ENCODE data around the gene CACNA1E. TPM values are rescaled to one million over a fixed set of nuclear protein-coding genes. Genes with fewer than 3 reads are reported as not detected.

The CACNA1E gene
- total RNA-seq, 2 experiments from 2014 or later, result 0.08 TPM; not detected in 1

DNA sequence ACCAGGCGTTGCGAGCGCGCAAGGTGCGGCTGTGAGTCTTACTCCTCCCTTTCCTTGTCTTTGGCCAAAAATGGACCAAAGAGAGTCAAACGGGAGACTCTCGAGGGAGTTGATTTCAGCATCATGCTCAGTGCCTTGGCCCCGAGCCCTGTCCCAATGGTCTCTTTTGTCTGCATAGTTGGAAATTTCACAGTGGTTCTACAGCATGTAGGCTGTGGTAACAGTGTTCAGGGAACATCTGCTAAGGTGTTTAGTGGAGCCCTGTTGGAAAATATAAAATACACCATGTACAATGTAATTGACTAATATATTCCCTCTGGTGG is 2.7 kb downstream of the CACNA1E start:
- ATAC-seq, result no peak
- POLR2A ChIA-PET, result no interaction called here
- peaks cover 87% of the 10 kb centered on the region for H3K27me3 Mint-ChIP-seq (ENCODE audit: low read depth)
- DNase-seq, result no peak
- H3K4me1 Mint-ChIP-seq (ENCODE audit: low read depth), result peaks cover 9% of the 10 kb centered on the region
- H3K27ac Mint-ChIP-seq, result no peak overlapping the region
- CTCF ChIA-PET, result interaction anchor here (1.1 kb wide), 1 partner anchor 451 kb away, joined by 3 read pairs; no protein-coding TSS in a partner anchor
- H3K9me3 Mint-ChIP-seq (ENCODE audit: insufficient read depth), result no peaks in the 10 kb centered on the region
- peaks cover 3% of the 10 kb centered on the region for H3K36me3 Mint-ChIP-seq (ENCODE audit: low read depth)
- no peak overlapping the region for H3K4me3 Mint-ChIP-seq

DNA sequence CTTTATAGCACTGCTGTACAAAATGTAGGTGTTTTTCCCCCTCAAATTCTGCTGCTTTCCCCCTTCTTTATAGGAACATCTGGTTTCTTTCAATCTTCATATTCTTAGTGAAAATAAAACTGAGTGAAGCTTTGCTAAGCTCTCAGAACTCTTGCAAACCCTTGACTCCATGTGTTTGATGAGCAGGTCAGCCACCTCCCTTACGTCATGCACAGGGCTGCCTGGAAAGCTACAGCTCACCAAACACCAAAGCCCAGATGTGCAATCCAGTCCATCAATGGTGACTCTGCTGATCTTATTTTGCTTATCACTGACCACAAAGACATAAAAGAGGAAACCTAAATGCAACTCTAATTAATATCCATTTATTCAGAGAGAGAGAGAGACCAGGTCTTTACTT is 5.5 kb downstream of the CACNA1E start:
- Mint-ChIP-seq H3K27me3 (ENCODE audit: low read depth) (peaks cover 74% of the 10 kb centered on the region), H3K4me3 (no peak overlapping the region), H3K27ac (no peak overlapping the region), H3K9me3 (ENCODE audit: insufficient read depth) (no peaks in the 10 kb centered on the region), H3K4me1 (ENCODE audit: low read depth) (no peaks in the 10 kb centered on the region), H3K36me3 (ENCODE audit: low read depth) (peaks cover 3% of the 10 kb centered on the region)
- ChIA-PET CTCF (interaction anchor here (1.2 kb wide), 1 partner anchor 592 kb away, joined by 3 read pairs; no protein-coding TSS in a partner anchor), POLR2A (no interaction called here)
- no peak for ATAC-seq
- no peak for DNase-seq

DNA sequence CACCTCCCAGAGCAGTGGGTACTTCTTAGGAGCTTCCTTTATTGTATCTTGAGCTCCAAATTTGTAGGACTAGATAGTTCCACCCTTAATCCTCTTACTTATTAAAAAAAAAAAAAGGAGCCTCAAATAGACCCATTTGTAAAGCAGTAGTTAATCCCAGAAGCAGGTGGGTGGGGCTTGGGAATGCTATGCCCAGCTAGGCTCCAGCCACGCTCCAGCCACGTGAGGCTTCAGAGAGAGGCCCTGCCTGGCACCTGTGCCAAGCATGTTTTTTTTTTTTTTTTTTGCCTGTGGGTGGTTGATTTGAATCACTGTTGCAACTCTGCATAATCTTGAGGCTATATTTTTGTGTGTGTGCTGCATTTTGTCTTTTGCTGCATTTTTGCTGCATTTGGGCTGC is 7.0 kb downstream of the CACNA1E start:
- no peak for ATAC-seq
- Mint-ChIP-seq H3K36me3 (ENCODE audit: low read depth) (peaks cover 2% of the 10 kb centered on the region), H3K4me3 (no peak overlapping the region), H3K27ac (no peak overlapping the region), H3K4me1 (ENCODE audit: low read depth) (no peaks in the 10 kb centered on the region), H3K27me3 (ENCODE audit: low read depth) (peaks cover 60% of the 10 kb centered on the region), H3K9me3 (ENCODE audit: insufficient read depth) (no peaks in the 10 kb centered on the region)
- ChIA-PET CTCF (interaction anchor here (0.6 kb wide), 1 partner anchor 72 kb away, joined by 3 read pairs; no protein-coding TSS in a partner anchor), POLR2A (no interaction called here)
- DNase-seq, result no peak

DNA sequence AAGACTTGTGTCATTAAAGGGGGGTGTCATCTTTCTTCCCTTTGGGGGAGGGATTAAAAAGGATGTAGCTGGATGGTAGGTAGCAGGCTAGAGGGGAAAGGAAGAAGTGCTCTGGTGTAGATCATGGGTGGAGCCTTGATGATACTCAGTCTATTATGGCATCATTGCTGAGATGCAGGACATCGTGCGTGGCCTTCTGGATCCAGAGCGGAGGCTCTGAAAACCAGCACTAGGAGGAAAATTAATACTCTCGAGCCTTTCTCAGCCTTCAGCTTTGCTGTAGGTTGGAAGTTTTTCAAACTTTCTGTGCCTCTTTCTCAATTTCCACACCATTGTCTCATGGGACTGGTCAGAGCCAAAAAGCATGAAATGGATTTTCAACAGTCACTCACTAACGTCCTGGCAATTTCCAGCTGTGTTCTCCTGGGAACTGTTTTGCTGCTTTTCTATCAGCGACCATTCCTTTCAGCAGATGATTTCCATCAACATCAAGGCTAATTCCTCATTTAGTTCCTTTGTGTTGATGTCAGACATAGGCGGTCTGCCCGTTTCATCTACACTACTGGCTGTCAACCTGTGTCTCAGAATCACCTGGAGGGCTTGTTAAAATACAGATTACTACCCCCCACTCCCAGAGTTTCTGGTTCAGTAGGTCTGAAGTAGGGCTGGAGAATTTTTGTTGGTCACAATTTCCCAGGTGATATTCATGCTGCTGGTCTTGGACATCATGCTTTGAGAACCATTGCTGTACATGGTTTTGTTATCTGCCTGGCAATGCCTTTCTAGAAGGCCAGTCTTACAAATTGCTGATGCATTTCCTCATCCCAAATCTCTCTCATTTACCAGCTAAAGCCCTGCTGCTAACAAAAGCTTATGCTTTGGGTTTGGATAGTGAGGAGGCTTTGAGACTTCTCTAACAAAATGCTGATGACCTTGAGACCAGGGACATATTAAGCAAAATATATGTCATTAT is 7.7 kb downstream of the CACNA1E start:
- CTCF ChIA-PET, result no interaction called here
- POLR2A ChIA-PET, result no interaction called here

DNA sequence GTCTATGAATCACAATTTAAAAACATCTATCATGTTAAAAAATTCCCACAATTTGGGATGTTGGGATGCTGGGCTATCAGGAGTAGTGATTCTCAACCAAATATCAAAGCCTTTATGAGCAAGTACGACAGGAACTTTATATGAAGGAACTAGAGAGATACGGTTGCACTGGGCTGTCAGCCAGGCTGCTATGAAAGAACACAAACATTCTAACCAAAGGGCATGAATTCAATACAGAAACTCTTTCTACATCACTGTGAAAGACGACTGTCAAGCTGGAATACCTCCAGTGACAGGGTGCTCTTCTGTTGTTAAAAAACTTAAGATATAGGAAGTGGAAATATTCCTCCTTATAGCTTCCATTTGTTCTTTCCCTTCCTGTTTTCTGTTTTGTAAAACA is 9.8 kb downstream of the CACNA1E start:
- Mint-ChIP-seq H3K4me3 (no peak overlapping the region), H3K36me3 (ENCODE audit: low read depth) (no peaks in the 10 kb centered on the region), H3K27ac (no peak overlapping the region), H3K27me3 (ENCODE audit: low read depth) (peaks cover 48% of the 10 kb centered on the region), H3K4me1 (ENCODE audit: low read depth) (no peaks in the 10 kb centered on the region), H3K9me3 (ENCODE audit: insufficient read depth) (no peaks in the 10 kb centered on the region)
- ATAC-seq (no peak), DNase-seq (no peak)
- CTCF ChIA-PET, result interaction anchor here (1.4 kb wide), 1 partner anchor 14 kb away, joined by 4 read pairs; no protein-coding TSS in a partner anchor
- POLR2A ChIA-PET, result no interaction called here

More for the DNA sequence above, 7.7 kb downstream of the CACNA1E start:
- Mint-ChIP-seq H3K4me3 (no peak overlapping the region), H3K9me3 (ENCODE audit: insufficient read depth) (no peaks in the 10 kb centered on the region), H3K4me1 (ENCODE audit: low read depth) (no peaks in the 10 kb centered on the region), H3K36me3 (ENCODE audit: low read depth) (no peaks in the 10 kb centered on the region), H3K27me3 (ENCODE audit: low read depth) (peaks cover 52% of the 10 kb centered on the region), H3K27ac (no peak overlapping the region)
- ATAC-seq (no peak), DNase-seq (no peak)

DNA sequence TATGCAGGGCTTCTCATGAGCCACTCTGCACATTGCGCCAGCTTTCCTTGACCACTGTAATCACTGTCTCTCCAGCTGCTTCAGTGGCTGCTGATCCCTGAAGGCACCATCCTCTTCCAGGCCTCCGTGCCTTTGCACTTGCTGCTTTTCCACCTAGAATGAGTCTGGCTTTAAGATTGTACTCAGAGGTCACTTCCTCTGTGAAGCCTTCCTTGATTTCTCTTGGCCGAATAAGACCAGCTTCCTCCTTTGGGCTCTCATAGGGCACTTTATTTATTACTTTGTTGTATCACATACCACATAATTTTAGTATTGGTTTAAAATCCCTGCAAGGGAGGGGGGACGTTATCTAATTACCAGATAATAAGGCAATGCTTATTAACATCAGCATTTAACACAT is 10.6 kb downstream of the CACNA1E start:
- H3K9me3 Mint-ChIP-seq (ENCODE audit: insufficient read depth), result no peaks in the 10 kb centered on the region
- no peak for ATAC-seq
- ChIA-PET POLR2A (no interaction called here), CTCF (no interaction called here)
- no peak overlapping the region for H3K27ac Mint-ChIP-seq
- H3K27me3 Mint-ChIP-seq (ENCODE audit: low read depth), result peaks cover 46% of the 10 kb centered on the region
- no peak overlapping the region for H3K4me3 Mint-ChIP-seq
- no peaks in the 10 kb centered on the region for H3K36me3 Mint-ChIP-seq (ENCODE audit: low read depth)
- no peak for DNase-seq
- no peaks in the 10 kb centered on the region for H3K4me1 Mint-ChIP-seq (ENCODE audit: low read depth)

DNA sequence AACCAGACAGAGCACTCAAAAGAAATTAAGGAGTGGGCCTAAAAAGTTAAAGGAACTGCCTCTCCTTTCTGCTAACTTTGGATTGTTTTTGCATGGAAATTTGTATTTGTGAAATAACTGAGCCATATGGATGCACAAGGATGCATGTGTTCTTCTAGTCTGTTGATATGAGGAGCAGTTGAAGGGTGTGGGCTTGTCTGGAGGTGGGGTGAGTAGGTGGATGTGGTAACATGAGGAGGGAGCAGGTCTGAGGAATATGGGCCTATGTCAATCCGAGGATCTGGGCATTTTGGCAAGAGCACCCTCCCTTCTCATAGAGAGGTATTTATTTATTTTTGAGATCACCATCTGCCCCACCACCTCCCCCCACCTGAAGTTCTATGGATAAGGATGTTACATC is 13.4 kb downstream of the CACNA1E start:
- H3K27me3 Mint-ChIP-seq (ENCODE audit: low read depth), result peaks cover 43% of the 10 kb centered on the region
- no peaks in the 10 kb centered on the region for H3K36me3 Mint-ChIP-seq (ENCODE audit: low read depth)
- ChIA-PET CTCF (interaction anchor here (0.7 to 1.0 kb wide), 2 partner anchors 7 to 436 kb away, joined by 3 read pairs; no protein-coding TSS in a partner anchor), POLR2A (no interaction called here)
- H3K9me3 Mint-ChIP-seq (ENCODE audit: insufficient read depth), result no peaks in the 10 kb centered on the region
- H3K4me1 Mint-ChIP-seq (ENCODE audit: low read depth), result no peaks in the 10 kb centered on the region
- ATAC-seq (no peak), DNase-seq (no peak)
- no peak overlapping the region for H3K27ac Mint-ChIP-seq
- no peak overlapping the region for H3K4me3 Mint-ChIP-seq

DNA sequence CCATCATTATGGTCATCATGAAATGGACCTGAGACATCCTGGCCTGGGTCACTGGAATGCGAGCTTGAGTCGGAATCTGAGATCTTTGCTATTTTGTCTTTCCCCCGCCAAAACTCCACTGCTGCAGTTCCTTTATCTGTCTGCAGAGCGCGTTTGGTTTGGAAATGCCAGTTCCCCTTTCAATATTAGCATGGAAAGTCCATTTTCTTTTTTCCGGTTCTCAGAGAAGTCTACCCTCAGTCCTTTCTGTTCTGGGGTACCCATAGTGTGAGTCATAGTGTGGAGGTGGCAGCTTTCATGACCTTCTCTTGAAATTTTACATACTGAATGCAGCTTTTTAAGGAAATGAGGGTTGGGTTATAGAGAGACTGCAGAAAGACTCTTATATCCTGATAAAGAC is 14.6 kb downstream of the CACNA1E start:
- H3K36me3 Mint-ChIP-seq (ENCODE audit: low read depth), result no peaks in the 10 kb centered on the region
- no peak for ATAC-seq
- CTCF ChIA-PET, result no interaction called here
- H3K9me3 Mint-ChIP-seq (ENCODE audit: insufficient read depth), result no peaks in the 10 kb centered on the region
- no peak overlapping the region for H3K4me3 Mint-ChIP-seq
- POLR2A ChIA-PET, result no interaction called here
- no peak overlapping the region for H3K27ac Mint-ChIP-seq
- DNase-seq, result no peak
- H3K27me3 Mint-ChIP-seq (ENCODE audit: low read depth), result peaks cover 36% of the 10 kb centered on the region
- H3K4me1 Mint-ChIP-seq (ENCODE audit: low read depth), result no peaks in the 10 kb centered on the region

DNA sequence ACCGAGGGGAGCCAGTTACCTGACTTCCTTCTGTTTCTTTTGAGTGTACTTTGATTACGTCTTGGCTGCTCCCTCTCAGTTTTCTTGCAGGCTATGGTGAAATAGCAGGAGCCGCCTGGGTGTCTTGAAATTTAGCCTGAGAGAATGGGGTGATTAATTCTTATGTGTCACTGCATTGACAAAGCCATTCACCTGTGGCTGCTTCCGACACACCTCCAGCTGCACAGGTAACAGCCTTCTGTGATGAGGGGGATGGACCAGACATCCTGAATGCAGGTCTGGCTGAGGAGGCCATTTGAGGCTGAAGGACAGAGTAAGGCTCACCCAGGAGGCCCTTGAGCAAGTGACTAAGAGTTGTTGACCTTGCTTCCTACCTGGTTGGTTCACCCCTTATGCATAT is 16.5 kb downstream of the CACNA1E start:
- no peak overlapping the region for H3K4me3 Mint-ChIP-seq
- no peak for ATAC-seq
- CTCF ChIA-PET, result no interaction called here

DNA sequence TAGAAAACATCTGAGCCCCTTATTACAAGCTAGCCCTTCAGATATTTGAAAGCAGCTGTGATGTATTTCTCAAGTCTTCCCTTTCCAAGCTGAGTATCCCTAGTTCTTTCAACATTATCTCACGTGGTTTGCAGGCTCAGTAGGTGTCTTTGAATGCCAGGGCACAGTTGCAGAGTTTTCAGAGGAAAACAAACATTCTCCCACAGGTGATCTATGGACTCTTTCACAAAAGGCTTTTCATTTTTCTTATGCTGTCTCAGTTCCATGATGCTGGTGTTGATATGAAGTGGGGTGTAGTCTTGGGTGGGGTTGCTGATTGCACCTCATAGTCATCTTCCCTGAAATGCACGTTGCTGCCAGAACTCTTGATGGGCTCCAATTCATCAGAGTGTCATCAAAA is 17.3 kb downstream of the CACNA1E start:
- Mint-ChIP-seq H3K27me3 (ENCODE audit: low read depth) (peaks cover 36% of the 10 kb centered on the region), H3K36me3 (ENCODE audit: low read depth) (no peaks in the 10 kb centered on the region), H3K4me1 (ENCODE audit: low read depth) (peaks cover 8% of the 10 kb centered on the region), H3K9me3 (ENCODE audit: insufficient read depth) (no peaks in the 10 kb centered on the region), H3K4me3 (no peak overlapping the region), H3K27ac (no peak overlapping the region)
- ChIA-PET CTCF (no interaction called here), POLR2A (no interaction called here)
- DNase-seq, result no peak
- no peak for ATAC-seq

More for the DNA sequence above, 16.5 kb downstream of the CACNA1E start:
- Mint-ChIP-seq H3K36me3 (ENCODE audit: low read depth) (no peaks in the 10 kb centered on the region), H3K4me1 (ENCODE audit: low read depth) (peaks cover 5% of the 10 kb centered on the region), H3K27ac (no peak overlapping the region), H3K27me3 (ENCODE audit: low read depth) (peaks cover 36% of the 10 kb centered on the region), H3K9me3 (ENCODE audit: insufficient read depth) (no peaks in the 10 kb centered on the region)
- no peak for DNase-seq
- POLR2A ChIA-PET, result no interaction called here

DNA sequence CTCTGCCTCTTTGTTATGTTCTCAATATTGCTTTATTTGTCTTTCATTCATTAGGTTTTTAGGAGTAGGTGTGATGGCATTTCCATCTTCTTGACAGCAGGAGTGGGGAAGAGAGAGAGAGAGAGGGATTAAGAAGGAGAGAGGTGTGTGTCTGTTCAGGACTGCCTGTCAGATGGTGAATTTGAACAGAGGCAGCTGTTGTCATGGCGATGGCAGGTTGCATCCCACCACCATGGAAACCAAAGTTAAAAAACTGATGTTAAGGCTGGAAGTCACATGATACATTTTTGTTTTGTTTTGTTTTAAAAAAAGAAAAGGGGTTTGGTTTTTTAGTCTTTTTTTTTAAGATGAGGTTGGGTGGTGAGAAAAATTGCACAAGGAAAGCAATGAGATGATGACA is 18.3 kb downstream of the CACNA1E start:
- DNase-seq (no peak), ATAC-seq (no peak)
- Mint-ChIP-seq H3K27me3 (ENCODE audit: low read depth) (peaks cover 31% of the 10 kb centered on the region), H3K36me3 (ENCODE audit: low read depth) (no peaks in the 10 kb centered on the region), H3K4me3 (no peak overlapping the region), H3K4me1 (ENCODE audit: low read depth) (peaks cover 8% of the 10 kb centered on the region), H3K9me3 (ENCODE audit: insufficient read depth) (no peaks in the 10 kb centered on the region), H3K27ac (no peak overlapping the region)
- ChIA-PET POLR2A (no interaction called here), CTCF (no interaction called here)

DNA sequence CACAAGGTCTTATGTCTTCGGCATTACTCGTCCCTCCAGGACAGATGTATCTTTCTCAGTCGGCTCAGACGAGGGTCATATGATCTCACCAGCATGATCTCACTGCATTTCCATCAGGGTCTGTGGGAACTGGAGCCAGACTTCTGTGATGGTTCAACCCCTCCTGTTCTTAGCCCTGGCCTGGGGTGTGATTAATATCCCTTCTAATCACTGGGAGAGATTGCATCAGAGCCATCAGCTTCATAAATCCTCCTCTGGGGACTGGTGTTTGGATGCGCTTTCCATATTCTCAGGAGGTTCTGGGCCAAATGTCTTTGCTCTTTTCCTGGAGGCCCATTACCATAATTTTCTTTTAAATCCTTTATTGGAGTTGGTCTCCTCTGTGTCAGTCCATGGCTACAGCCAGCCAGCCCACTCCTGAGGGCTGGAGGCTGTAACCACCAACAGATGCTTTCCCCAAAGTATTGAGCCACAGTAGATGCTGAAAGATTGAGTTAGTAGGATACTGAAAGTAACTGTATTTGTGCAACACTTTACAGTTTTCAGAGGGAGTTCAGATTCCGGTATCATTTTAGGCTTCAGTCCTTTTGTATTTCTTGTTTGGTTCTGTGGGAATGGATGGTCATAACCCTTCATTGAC is 20.0 kb downstream of the CACNA1E start:
- Mint-ChIP-seq H3K4me3 (no peak overlapping the region), H3K27ac (no peak overlapping the region), H3K4me1 (ENCODE audit: low read depth) (peaks cover 8% of the 10 kb centered on the region), H3K36me3 (ENCODE audit: low read depth) (no peaks in the 10 kb centered on the region), H3K9me3 (ENCODE audit: insufficient read depth) (no peaks in the 10 kb centered on the region), H3K27me3 (ENCODE audit: low read depth) (peaks cover 21% of the 10 kb centered on the region)
- ATAC-seq (no peak), DNase-seq (no peak)
- ChIA-PET CTCF (no interaction called here), POLR2A (no interaction called here)

All from activated CD8-positive, alpha-beta T cell treated with anti-CD3 and anti-CD28 coated beads, Interleukin-2, amount 10 ng/mL, durations not matched to agents 7 days and 5 days (primary cell).